Neural cell (in vitro differentiated cells): Measurements from ENCODE around the gene ZC3H6. TPM values are rescaled to one million over a fixed set of nuclear protein-coding genes. Genes with fewer than 3 reads are reported as not detected.

Source experiments
- H2AFZ ChIP-seq: fragments of 200-600, 300-800 bp; sonication (generic), shearing (Covaris generic); 2 replicates; pipeline ENCODE4 v1.6.0; 2014; ENCODE audit warnings: low read depth, mild to moderate bottlenecking, antibody characterized with exemption, low read length, moderate library complexity
- H3F3A ChIP-seq: fragments of 200-600 bp; shearing (Covaris generic); 2 replicates; pipeline ENCODE4 v1.6.1; 2016; ENCODE audit warnings: mild to moderate bottlenecking, moderate library complexity, mixed read lengths, antibody characterized with exemption, low read length; ENCODE audit not compliant: insufficient read depth, poor library complexity, severe bottlenecking
- H3K27ac ChIP-seq: fragments of 200-600, 300-800 bp; sonication (generic), shearing (Covaris generic); 2 replicates; pipeline ENCODE4 v1.5.1; 2014; ENCODE audit warnings: mild to moderate bottlenecking, low read length, moderate library complexity
- H3K27me3 ChIP-seq: fragments of 300-800, 200-600 bp; sonication (generic), shearing (Covaris generic); 2 replicates; pipeline ENCODE4 v1.6.0; 2014; ENCODE audit warnings: mild to moderate bottlenecking, low read depth, low read length, moderate library complexity; ENCODE audit not compliant: insufficient read depth
- H3K36me3 ChIP-seq: fragments of 300-800, 200-600 bp; sonication (generic), shearing (Covaris generic); 2 replicates; pipeline ENCODE4 v1.5.1; 2014; ENCODE audit warnings: mild to moderate bottlenecking, antibody characterized with exemption, low read length, moderate library complexity; ENCODE audit not compliant: insufficient read depth
- H3K4me2 ChIP-seq: fragments of 300-800, 200-600 bp; sonication (generic), shearing (Covaris generic); 2 replicates; pipeline ENCODE4 v1.6.0; 2014; ENCODE audit warnings: mild to moderate bottlenecking, low read length
- H3K4me3 ChIP-seq: fragments of 300-800, 200-600 bp; sonication (generic), shearing (Covaris generic); 2 replicates; pipeline ENCODE4 v1.5.1; 2014; ENCODE audit warnings: mild to moderate bottlenecking, low read length, moderate library complexity
- H3K79me2 ChIP-seq: fragments of 200-600 bp; shearing (Covaris generic); replicated peaks from 2 replicates; pipeline ENCODE4 v1.6.0; 2014; ENCODE audit warnings: mild to moderate bottlenecking, low read length, moderate library complexity; ENCODE audit not compliant: insufficient read depth
- H3K9ac ChIP-seq: fragments of 300-800, 200-600 bp; sonication (generic), shearing (Covaris generic); 2 replicates; pipeline ENCODE4 v1.6.1; 2016; ENCODE audit warnings: mild to moderate bottlenecking, low read length, mixed read lengths
- H3K9me2 ChIP-seq: fragments of 200-600 bp; shearing (Covaris generic); 2 replicates; pipeline ENCODE4 v1.6.1; 2016; ENCODE audit warnings: mild to moderate bottlenecking, low read length, mixed read lengths; ENCODE audit not compliant: insufficient read depth
- H3K9me3 ChIP-seq: fragments of 200-600, 300-800 bp; sonication (generic), shearing (Covaris generic); 2 replicates; pipeline ENCODE4 v1.6.1; 2016; ENCODE audit warnings: mild to moderate bottlenecking, mixed run types, low read length, moderate library complexity, mixed read lengths
- H4K20me1 ChIP-seq: fragments of 200-600 bp; shearing (Covaris generic); 2 replicates; pipeline ENCODE4 v1.6.1; 2016; ENCODE audit warnings: mild to moderate bottlenecking, mixed run types; ENCODE audit not compliant: insufficient read depth
- EP300 ChIP-seq: fragments of 450-650 bp; conservative IDR thresholded peaks from 2 replicates; pipeline ENCODE4 v1.6.1; 2014; ENCODE audit warnings: antibody characterized with exemption, mild to moderate bottlenecking, moderate library complexity; ENCODE audit not compliant: poor library complexity, severe bottlenecking
- EZH2 ChIP-seq: fragments of 200-600, 300-800 bp; shearing (Covaris generic), sonication (generic); IDR thresholded peaks from 2 replicates; pipeline ENCODE4 v1.6.1; 2014; ENCODE audit warnings: antibody characterized with exemption, low read length, borderline replicate concordance, mild to moderate bottlenecking; ENCODE audit not compliant: insufficient read depth, poor library complexity, severe bottlenecking
- MXI1 ChIP-seq: fragments of 450-650 bp; conservative IDR thresholded peaks from 2 replicates; pipeline ENCODE4 v1.6.1; 2014; ENCODE audit warnings: antibody characterized with exemption, mild to moderate bottlenecking; ENCODE audit not compliant: poor library complexity, severe bottlenecking
- POLR2AphosphoS5 ChIP-seq: IDR thresholded peaks from 2 replicates; pipeline ENCODE4 v1.6.1; 2012
- RAD21 ChIP-seq: fragments of 450-650 bp; conservative IDR thresholded peaks from 2 replicates; pipeline ENCODE4 v1.6.1; 2014; ENCODE audit warnings: antibody characterized with exemption, mild to moderate bottlenecking, moderate library complexity
- SMC3 ChIP-seq: fragments of 450-650 bp; conservative IDR thresholded peaks from 2 replicates; pipeline ENCODE4 v1.6.1; 2014; ENCODE audit warnings: antibody characterized with exemption, mild to moderate bottlenecking, moderate library complexity; ENCODE audit not compliant: poor library complexity
- TAF1 ChIP-seq: IDR thresholded peaks from 2 replicates; pipeline ENCODE4 v1.6.1; 2012; ENCODE audit warnings: low read depth
- polyA plus RNA-seq: library from polyadenylated mRNA; depleted of rRNA; stranded (reverse); fragments of >200 nt; gene quantifications from 2 replicates; pipeline ENCODE4 v1.2.3, GENCODE V29; 2014
- TF ChIP-seq, protein P1 (sequence below): IDR thresholded peaks from 2 replicates; pipeline ENCODE4 v1.6.1; 2012; ENCODE audit warnings: borderline replicate concordance
- TF ChIP-seq, protein P2 (sequence below): fragments of 450-650 bp; IDR thresholded peaks from 2 replicates; pipeline ENCODE4 v1.5.1; 2014; ENCODE audit warnings: antibody characterized with exemption, mild to moderate bottlenecking, moderate library complexity; ENCODE audit not compliant: poor library complexity, severe bottlenecking

ZC3H6 gene
- polyA plus RNA-seq, 1 donor from 2014 or later: 6.1 TPM

DNA sequence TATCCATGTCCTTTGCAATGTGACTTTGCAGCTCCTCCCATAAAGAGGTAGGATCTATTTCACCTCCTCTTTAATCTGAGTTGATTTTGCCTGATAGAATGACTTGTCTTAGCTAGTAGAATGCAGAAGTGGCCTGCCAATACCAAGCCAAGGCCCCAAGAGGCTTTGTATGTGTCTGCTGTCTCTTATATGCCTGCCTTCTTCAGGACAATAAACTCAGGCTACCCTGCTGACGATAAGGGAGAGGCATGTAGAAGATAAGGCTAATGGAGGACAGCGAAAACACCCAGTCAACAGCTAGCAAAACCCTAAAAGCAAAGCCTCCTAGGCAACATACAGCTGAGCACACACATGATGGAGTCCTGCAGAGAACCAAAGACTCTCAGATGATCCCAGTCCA lies 18.7 kb upstream of the ZC3H6 start:
- H3K9me2 ChIP-seq: no peaks in the 10 kb centered on the region
- no peak overlapping the region for H3K27ac ChIP-seq
- no peak overlapping the region for H3K4me2 ChIP-seq
- H3K36me3 ChIP-seq: no peaks in the 10 kb centered on the region
- TF ChIP-seq POLR2AphosphoS5: no peak
- TF ChIP-seq, protein P1, sequence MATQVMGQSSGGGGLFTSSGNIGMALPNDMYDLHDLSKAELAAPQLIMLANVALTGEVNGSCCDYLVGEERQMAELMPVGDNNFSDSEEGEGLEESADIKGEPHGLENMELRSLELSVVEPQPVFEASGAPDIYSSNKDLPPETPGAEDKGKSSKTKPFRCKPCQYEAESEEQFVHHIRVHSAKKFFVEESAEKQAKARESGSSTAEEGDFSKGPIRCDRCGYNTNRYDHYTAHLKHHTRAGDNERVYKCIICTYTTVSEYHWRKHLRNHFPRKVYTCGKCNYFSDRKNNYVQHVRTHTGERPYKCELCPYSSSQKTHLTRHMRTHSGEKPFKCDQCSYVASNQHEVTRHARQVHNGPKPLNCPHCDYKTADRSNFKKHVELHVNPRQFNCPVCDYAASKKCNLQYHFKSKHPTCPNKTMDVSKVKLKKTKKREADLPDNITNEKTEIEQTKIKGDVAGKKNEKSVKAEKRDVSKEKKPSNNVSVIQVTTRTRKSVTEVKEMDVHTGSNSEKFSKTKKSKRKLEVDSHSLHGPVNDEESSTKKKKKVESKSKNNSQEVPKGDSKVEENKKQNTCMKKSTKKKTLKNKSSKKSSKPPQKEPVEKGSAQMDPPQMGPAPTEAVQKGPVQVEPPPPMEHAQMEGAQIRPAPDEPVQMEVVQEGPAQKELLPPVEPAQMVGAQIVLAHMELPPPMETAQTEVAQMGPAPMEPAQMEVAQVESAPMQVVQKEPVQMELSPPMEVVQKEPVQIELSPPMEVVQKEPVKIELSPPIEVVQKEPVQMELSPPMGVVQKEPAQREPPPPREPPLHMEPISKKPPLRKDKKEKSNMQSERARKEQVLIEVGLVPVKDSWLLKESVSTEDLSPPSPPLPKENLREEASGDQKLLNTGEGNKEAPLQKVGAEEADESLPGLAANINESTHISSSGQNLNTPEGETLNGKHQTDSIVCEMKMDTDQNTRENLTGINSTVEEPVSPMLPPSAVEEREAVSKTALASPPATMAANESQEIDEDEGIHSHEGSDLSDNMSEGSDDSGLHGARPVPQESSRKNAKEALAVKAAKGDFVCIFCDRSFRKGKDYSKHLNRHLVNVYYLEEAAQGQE: no peak
- no peak for TF ChIP-seq MXI1
- no peak for TF ChIP-seq SMC3
- TF ChIP-seq RAD21: no peak
- TF ChIP-seq EZH2: no peak
- no peak for TF ChIP-seq EP300
- TF ChIP-seq, protein P2, sequence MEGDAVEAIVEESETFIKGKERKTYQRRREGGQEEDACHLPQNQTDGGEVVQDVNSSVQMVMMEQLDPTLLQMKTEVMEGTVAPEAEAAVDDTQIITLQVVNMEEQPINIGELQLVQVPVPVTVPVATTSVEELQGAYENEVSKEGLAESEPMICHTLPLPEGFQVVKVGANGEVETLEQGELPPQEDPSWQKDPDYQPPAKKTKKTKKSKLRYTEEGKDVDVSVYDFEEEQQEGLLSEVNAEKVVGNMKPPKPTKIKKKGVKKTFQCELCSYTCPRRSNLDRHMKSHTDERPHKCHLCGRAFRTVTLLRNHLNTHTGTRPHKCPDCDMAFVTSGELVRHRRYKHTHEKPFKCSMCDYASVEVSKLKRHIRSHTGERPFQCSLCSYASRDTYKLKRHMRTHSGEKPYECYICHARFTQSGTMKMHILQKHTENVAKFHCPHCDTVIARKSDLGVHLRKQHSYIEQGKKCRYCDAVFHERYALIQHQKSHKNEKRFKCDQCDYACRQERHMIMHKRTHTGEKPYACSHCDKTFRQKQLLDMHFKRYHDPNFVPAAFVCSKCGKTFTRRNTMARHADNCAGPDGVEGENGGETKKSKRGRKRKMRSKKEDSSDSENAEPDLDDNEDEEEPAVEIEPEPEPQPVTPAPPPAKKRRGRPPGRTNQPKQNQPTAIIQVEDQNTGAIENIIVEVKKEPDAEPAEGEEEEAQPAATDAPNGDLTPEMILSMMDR: no peak
- no peak for TF ChIP-seq TAF1
- no peak overlapping the region for H2AFZ ChIP-seq
- H3K9ac ChIP-seq: no peak overlapping the region
- no peaks in the 10 kb centered on the region for H3K9me3 ChIP-seq
- H3K27me3 ChIP-seq: no peaks in the 10 kb centered on the region
- peaks cover 8% of the 10 kb centered on the region for H3K79me2 ChIP-seq
- no peaks in the 10 kb centered on the region for H4K20me1 ChIP-seq
- no peak overlapping the region for H3K4me3 ChIP-seq
- no peaks in the 10 kb centered on the region for H3F3A ChIP-seq

DNA sequence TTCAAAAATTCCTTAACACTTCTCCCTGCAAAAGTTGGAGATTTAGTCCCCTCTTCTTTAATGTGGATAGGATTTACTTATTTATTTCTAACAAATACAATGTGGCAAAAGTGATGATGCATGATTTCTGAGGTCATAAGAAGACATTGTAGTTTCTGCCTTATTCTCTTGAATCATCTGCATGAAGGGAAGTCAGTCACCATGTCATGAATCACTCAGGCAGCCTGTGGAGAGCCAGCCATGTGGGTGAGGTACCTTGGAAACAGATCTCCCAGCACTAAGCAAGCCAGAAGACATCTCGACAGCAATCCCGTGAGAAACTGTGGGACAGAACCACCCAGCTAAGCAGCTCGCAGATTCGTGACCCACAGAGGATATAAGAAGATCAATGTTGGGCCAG lies 17.8 kb upstream of the ZC3H6 start:
- Histone ChIP-seq H3K4me3 (no peak overlapping the region), H3K27ac (no peak overlapping the region), H3K9ac (no peak overlapping the region), H3K4me2 (no peak overlapping the region), H3F3A (no peaks in the 10 kb centered on the region), H3K9me3 (no peaks in the 10 kb centered on the region), H4K20me1 (no peaks in the 10 kb centered on the region), H2AFZ (no peak overlapping the region), H3K27me3 (no peaks in the 10 kb centered on the region), H3K79me2 (peaks cover 8% of the 10 kb centered on the region), H3K36me3 (no peaks in the 10 kb centered on the region), H3K9me2 (no peaks in the 10 kb centered on the region)
- TF ChIP-seq MXI1: no peak
- no peak for TF ChIP-seq TAF1
